A549 (cell line): Measurements from ENCODE around the gene PEX14. TPM values are rescaled to one million over a fixed set of nuclear protein-coding genes. Genes with fewer than 3 reads are reported as not detected.

Experiments
- ATAC-seq, 2 experiments: fragments of 200-7000 bp in 1 of 2; fragments of >200 bp in 1 of 2; cut with Nextera tagmentation in 1 of 2; cut with Tn5 transposase in 1 of 2; 3 replicates each; pipeline versions ENCODE4 v1.8.0 to v1.9.1; 2018 to 2020; ENCODE audit warnings: mild to moderate bottlenecking in 1 of 2, moderate library complexity in 1 of 2
- CTCF ChIA-PET: fragments of 300-600 bp; sonication (Branson Sonifier 250); formaldehyde crosslinking; extraction: SDS; loops from one replicate; lab custom pipeline; 2021; ENCODE audit warnings: antibody characterized with exemption, inconsistent platforms; lab: Yijun Ruan, JAX
- POLR2A ChIA-PET: fragments of 350-600 bp; formaldehyde crosslinking; extraction: SDS; loops from one replicate; lab custom pipeline; 2021; ENCODE audit warnings: antibody characterized with exemption, inconsistent platforms; lab: Yijun Ruan, JAX
- DNase-seq, 2 experiments: peaks; one replicate each; pipeline versions ENCODE4 v3.0.0 to v3.0.0-alpha.2; 2011 to 2016; ENCODE audit warnings: low read depth in 1 of 2, low spot score in 1 of 2
- FAIRE-seq: peaks from 2 replicates; lab custom pipeline; 2011; peaks lifted over from hg19 to GRCh38; lab: Jason Lieb, UNC
- H3K27ac ChIP-seq, 2 experiments: fragments of >200 bp; sonication (Bioruptor Twin); formaldehyde crosslinking; 3 replicates each; pipeline ENCODE4 v1.5.1; 2016 to 2017
- H3K4me1 ChIP-seq: fragments of >200 bp; sonication (Bioruptor Twin); formaldehyde crosslinking; 3 replicates; pipeline ENCODE4 v1.6.1; 2016
- H3K4me2 ChIP-seq: fragments of >200 bp; sonication (Bioruptor Twin); formaldehyde crosslinking; 3 replicates; pipeline ENCODE4 v1.6.1; 2016
- H3K4me3 ChIP-seq: fragments of >200 bp; sonication (Bioruptor Twin); formaldehyde crosslinking; 3 replicates; pipeline ENCODE4 v1.5.1; 2016
- H3K9me3 ChIP-seq: fragments of >200 bp; sonication (Bioruptor Twin); formaldehyde crosslinking; 3 replicates; pipeline ENCODE4 v1.6.1; 2016
- CBX8 ChIP-seq: fragments of 200-600 bp; sonication (generic); IDR thresholded peaks from 2 replicates; pipeline ENCODE4 v1.6.1; 2016
- CTCF ChIP-seq: fragments of >200 bp; sonication (Bioruptor Twin); formaldehyde crosslinking; IDR thresholded peaks from 3 replicates; pipeline ENCODE4 v1.5.1; 2016
- EHF ChIP-seq: fragments of 250-450 bp; sonication (Bioruptor Pico); IDR thresholded peaks from 2 replicates; pipeline ENCODE4 v1.5.0; 2020; ENCODE audit warnings: mild to moderate bottlenecking
- EP300 ChIP-seq, 2 experiments: fragments of >200 bp; sonication (Bioruptor Twin); formaldehyde crosslinking; IDR thresholded peaks; 2 replicates in 1 of 2; 3 replicates in 1 of 2; pipeline ENCODE4 v1.6.1; 2016 to 2017
- ESRRA ChIP-seq: fragments of 150-350 bp; IDR thresholded peaks from 2 replicates; pipeline ENCODE4 v1.6.1; 2014; ENCODE audit warnings: mild to moderate bottlenecking, low read length, borderline replicate concordance
- FOSL2 ChIP-seq, 2 experiments: fragments of 450-650 bp in 1 of 2; fragments of >200 bp in 1 of 2; sonication (Bioruptor Twin) in 1 of 2; formaldehyde crosslinking; IDR thresholded peaks; 2 replicates each; pipeline versions ENCODE4 v1.5.0 to v1.6.1; 2016 to 2020; ENCODE audit warnings: mild to moderate bottlenecking in 1 of 2, moderate library complexity in 1 of 2
- GATA3 ChIP-seq: IDR thresholded peaks from 2 replicates; pipeline ENCODE4 v1.6.1; 2012; ENCODE audit warnings: borderline replicate concordance
- HDAC2 ChIP-seq: fragments of 200-600 bp; sonication (generic); IDR thresholded peaks from 2 replicates; pipeline ENCODE4 v1.6.1; 2016
- HEYL ChIP-seq: fragments of 250-450 bp; sonication (Bioruptor Pico); IDR thresholded peaks from 2 replicates; pipeline ENCODE4 v1.8.0; 2021; ENCODE audit warnings: mild to moderate bottlenecking, moderate library complexity
- HOXA7 ChIP-seq: fragments of 250-450 bp; sonication (Bioruptor Pico); IDR thresholded peaks from 2 replicates; pipeline ENCODE4 v1.5.0; 2020; ENCODE audit warnings: mild to moderate bottlenecking, moderate library complexity
- JUNB ChIP-seq: fragments of >200 bp; sonication (Bioruptor Twin); formaldehyde crosslinking; IDR thresholded peaks from 2 replicates; pipeline ENCODE4 v1.6.1; 2016
- MAFK ChIP-seq: fragments of 450-650 bp; IDR thresholded peaks from 2 replicates; pipeline ENCODE4 v1.6.1; 2014; ENCODE audit not compliant: partially characterized antibody
- MYC ChIP-seq: IDR thresholded peaks from 2 replicates; pipeline ENCODE4 v1.6.1; 2012; ENCODE audit warnings: mild to moderate bottlenecking, inconsistent platforms, low read length, improper control_type of control experiment, borderline replicate concordance
- NPAS2 ChIP-seq: fragments of 250-450 bp; sonication (Bioruptor Pico); IDR thresholded peaks from 2 replicates; pipeline ENCODE4 v1.8.0; 2022; ENCODE audit warnings: mild to moderate bottlenecking, moderate library complexity, borderline replicate concordance
- PHF8 ChIP-seq: fragments of 200-600 bp; sonication (generic); IDR thresholded peaks from 2 replicates; pipeline ENCODE4 v1.6.1; 2016; ENCODE audit warnings: low read depth, mild to moderate bottlenecking, antibody characterized with exemption, moderate library complexity, borderline replicate concordance
- RCOR1 ChIP-seq: fragments of 150-350 bp; IDR thresholded peaks from 2 replicates; pipeline ENCODE4 v1.6.1; 2014; ENCODE audit warnings: antibody characterized with exemption, low read length, low read depth
- SREBF2 ChIP-seq: fragments of 450-650 bp; IDR thresholded peaks from 2 replicates; pipeline ENCODE4 v1.6.1; 2014; ENCODE audit warnings: mild to moderate bottlenecking, moderate library complexity
- TFCP2L1 ChIP-seq: fragments of 250-450 bp; sonication (Bioruptor Pico); IDR thresholded peaks from 2 replicates; pipeline ENCODE4 v1.5.0; 2021; ENCODE audit warnings: mild to moderate bottlenecking
- USF2 ChIP-seq: fragments of 450-650 bp; IDR thresholded peaks from 2 replicates; pipeline ENCODE4 v1.6.1; 2014; ENCODE audit warnings: antibody characterized with exemption
- ZFP36 ChIP-seq: fragments of 450-650 bp; IDR thresholded peaks from 2 replicates; pipeline ENCODE4 v1.6.1; 2014; ENCODE audit warnings: borderline replicate concordance; ENCODE audit not compliant: partially characterized antibody
- ZNF302 ChIP-seq: fragments of 250-450 bp; sonication (Bioruptor Pico); IDR thresholded peaks from 2 replicates; pipeline ENCODE4 v1.9.0; 2021; ENCODE audit warnings: inconsistent platforms, mild to moderate bottlenecking, moderate library complexity
- whole genome bisulfite sequencing: methylation state at CpG from one replicate; pipeline ENCODE4 v1.1.6; 2017; ENCODE audit errors: missing lambda C conversion rate; 5-methylcytosine and 5-hydroxymethylcytosine counted together
- polyA plus RNA-seq, 4 experiments: library from polyadenylated mRNA; depleted of rRNA in 3 of 4; stranded (reverse); fragments of >200 nt; fragmentation: RNase III in 1 of 4; extraction: RNeasy Plus Mini Kit Qiagen cat#74134 plus additional on column Dnase treatment in 1 of 4; gene quantifications; 2 replicates in 3 of 4; 3 replicates in 1 of 4; pipeline ENCODE4 v1.2.3, GENCODE V29; 2011 to 2017

The PEX14 gene
- polyA plus RNA-seq, 2 of the 4 experiments (the other 2 are of a cell fraction): 7.7 to 15.0 TPM

- peaks cover 9% of the 10 kb centered on the region; the same call in 2 of the 3 replicates for H3K4me1 ChIP-seq
- H3K9me3 ChIP-seq: no peaks in the 10 kb centered on the region
- no peak overlapping the region for H3K4me2 ChIP-seq
- ChIA-PET CTCF (interaction anchor here (0.6 to 4.5 kb wide), 4 partner anchors 16 to 447 kb away, joined by 3 to 27 read pairs (median 4); no protein-coding TSS in a partner anchor), POLR2A (no interaction called here)
- no peak overlapping the region for H3K4me3 ChIP-seq
- ATAC-seq: no peak
- 83% methylated on average over 8 of the region's 8 CpGs for WGBS
- TF ChIP-seq SREBF2 (no peak), RCOR1 (no peak), CBX8 (no peak), MAFK (no peak), MYC (no peak)
- no peak overlapping the region for H3K27ac ChIP-seq
- FAIRE-seq: no peak
- DNase-seq: no peak
Observed at GRCh38 chr1:10479296-10479695, 4.5 kb downstream of the PEX14 start.

GRCh38 chr1:10480614-10481013 lies 5.9 kb downstream of the PEX14 start:
- Histone ChIP-seq H3K4me2 (no peak overlapping the region), H3K9me3 (no peaks in the 10 kb centered on the region), H3K27ac (no peak overlapping the region)
- ATAC-seq (no peak), DNase-seq (no peak), FAIRE-seq (no peak)
- WGBS: 98% methylated on average over 2 of the region's 2 CpGs
- TF ChIP-seq USF2: no peak
- no peak for TF ChIP-seq GATA3
- TF ChIP-seq ZNF302 (CRISPR knock-in tag): no peak
- no peak for TF ChIP-seq NPAS2
- TF ChIP-seq, all 56 proteins: peak for 0
- POLR2A ChIA-PET: no interaction called here
- CTCF ChIA-PET: interaction anchor here (0.6 to 4.5 kb wide), 2 partner anchors 15 to 100 kb away, joined by 3 to 27 read pairs; no protein-coding TSS in a partner anchor
- Histone ChIP-seq H3K4me1 (peaks cover 9% of the 10 kb centered on the region; the same call in 2 of the 3 replicates), H3K4me3 (no peak overlapping the region)

- TF ChIP-seq CBX8: no peak
- no peak for TF ChIP-seq FOSL2 (IDR thresholded peaks at IDR 0.05)
- TF ChIP-seq FOSL2 (CRISPR knock-in tag; IDR thresholded peaks at IDR 0.05): no peak
- TF ChIP-seq EHF (CRISPR knock-in tag): no peak
- TF ChIP-seq PHF8: no peak
- FAIRE-seq (no peak), DNase-seq (no peak), ATAC-seq (no peak)
- H3K4me2 ChIP-seq: no peak overlapping the region
- 95% methylated on average over 6 of the region's 6 CpGs for WGBS
- POLR2A ChIA-PET: no interaction called here
- CTCF ChIA-PET: interaction anchor here (2.8 kb wide), 1 partner anchor 10 kb away, joined by 19 read pairs; no protein-coding TSS in a partner anchor
- no peaks in the 10 kb centered on the region for H3K9me3 ChIP-seq
- H3K4me1 ChIP-seq: peaks cover 3% of the 10 kb centered on the region; the same call in 1 of the 3 replicates
- no peak overlapping the region for H3K27ac ChIP-seq
- no peak overlapping the region for H3K4me3 ChIP-seq
Observed at GRCh38 chr1:10484521-10484920, 9.8 kb downstream of the PEX14 start.

GRCh38 chr1:10489291-10490055 lies 14.7 kb downstream of the PEX14 start:
- no peak for ATAC-seq
- Histone ChIP-seq H3K27ac (no peak overlapping the region), H3K9me3 (no peaks in the 10 kb centered on the region), H3K4me2 (no peak overlapping the region), H3K4me1 (peaks cover 5% of the 10 kb centered on the region; the same call in 1 of the 3 replicates), H3K4me3 (no peak overlapping the region)
- TF ChIP-seq JUNB (no peak), HEYL (CRISPR knock-in tag) (no peak), ZFP36 (no peak), HOXA7 (CRISPR knock-in tag) (no peak), ESRRA (no peak), HDAC2 (no peak), EP300 (IDR thresholded peaks at IDR 0.05) (no peak), ZNF302 (CRISPR knock-in tag) (no peak), CTCF (no peak), TFCP2L1 (CRISPR knock-in tag) (no peak)
- ChIA-PET CTCF (interaction anchor here (0.6 to 1.0 kb wide), 3 partner anchors 21 to 378 kb away, joined by 3 to 4 read pairs (median 3); no protein-coding TSS in a partner anchor), POLR2A (no interaction called here)
- 37% methylated on average over 3 of the region's 4 CpGs for whole genome bisulfite sequencing
- no peak for FAIRE-seq
- no peak for DNase-seq
